ENCODE results near the gene CTAGE1. TPM values are rescaled to one million over a fixed set of nuclear protein-coding genes. Genes with fewer than 3 reads are reported as not detected.

Gene CTAGE1
- polyA plus RNA-seq, 1 of the 3 experiments (the other 2 are of a cell fraction) = 0.07 TPM

GRCh38 chr18:22453315-22453714 lies 35.6 kb upstream of the CTAGE1 start:
- no peak overlapping the region for H2AFZ ChIP-seq (ENCODE audit: low read depth)
- H3K27me3 ChIP-seq (ENCODE audit: insufficient read depth) = peaks cover 46% of the 10 kb centered on the region
- H3K9ac ChIP-seq = no peak overlapping the region
- H3K4me3 ChIP-seq (ENCODE audit: low read depth in 2 of 2, low read length in 1 of 2) = no peak overlapping the region
- POLR2A ChIA-PET = no interaction called here
- TF ChIP-seq REST (IDR thresholded peaks at IDR 0.05; ENCODE audit: low read depth, low read length) (no peak), EZH2phosphoT487 (IDR thresholded peaks at IDR 0.05; ENCODE audit: borderline replicate concordance, low read depth) (no peak), RAD21 (IDR thresholded peaks at IDR 0.05; ENCODE audit: low read length) (no peak), MEF2A (IDR thresholded peaks at IDR 0.05; ENCODE audit: borderline replicate concordance, low read depth) (no peak), GABPA (IDR thresholded peaks at IDR 0.05; ENCODE audit: low read depth) (no peak), RCOR1 (IDR thresholded peaks at IDR 0.05; ENCODE audit: low read length) (no peak), NFIC (IDR thresholded peaks at IDR 0.05; ENCODE audit: borderline replicate concordance) (no peak), JUND (IDR thresholded peaks at IDR 0.05) (no peak), FOXJ3 (CRISPR knock-in tag; IDR thresholded peaks at IDR 0.05) (no peak)
- H3K36me3 ChIP-seq (replicated peaks in 1 of 2; ENCODE audit: control insufficient read depth in 1 of 2, insufficient read depth in 2 of 2, low read length in 1 of 2) = no peaks in the 10 kb centered on the region
- no peak overlapping the region for H3K27ac ChIP-seq (ENCODE audit: low read depth in 2 of 2, low read length in 1 of 2)
- no peaks in the 10 kb centered on the region for H4K20me1 ChIP-seq (ENCODE audit: insufficient read depth)
- CTCF ChIA-PET = no interaction called here
- H3K9me2 ChIP-seq = no peaks in the 10 kb centered on the region
- DNase-seq = no peak
- no peaks in the 10 kb centered on the region for H3F3A ChIP-seq (replicated peaks; ENCODE audit: insufficient read depth)
- H3K79me2 ChIP-seq (ENCODE audit: insufficient read depth) = no peaks in the 10 kb centered on the region
- WGBS (ENCODE audit: low lambda C conversion rate) = 11% methylated on average over 4 of the region's 5 CpGs
- no peak overlapping the region for H3K4me2 ChIP-seq
- no peaks in the 10 kb centered on the region for H3K9me3 ChIP-seq
- no peaks in the 10 kb centered on the region for H3K4me1 ChIP-seq (ENCODE audit: control insufficient read depth in 1 of 2, insufficient read depth in 2 of 2, low read depth in 1 of 2, low read length in 1 of 2)

GRCh38 chr18:22452226-22452668 lies 34.5 kb upstream of the CTAGE1 start:
- Histone ChIP-seq H3K4me2 (no peak overlapping the region), H2AFZ (ENCODE audit: low read depth) (no peak overlapping the region), H3K27me3 (ENCODE audit: insufficient read depth) (peaks cover 36% of the 10 kb centered on the region), H3K79me2 (ENCODE audit: insufficient read depth) (no peaks in the 10 kb centered on the region), H3F3A (replicated peaks; ENCODE audit: insufficient read depth) (no peaks in the 10 kb centered on the region), H4K20me1 (ENCODE audit: insufficient read depth) (no peaks in the 10 kb centered on the region), H3K9me2 (no peaks in the 10 kb centered on the region), H3K36me3 (replicated peaks in 1 of 2; ENCODE audit: control insufficient read depth in 1 of 2, insufficient read depth in 2 of 2, low read length in 1 of 2) (no peaks in the 10 kb centered on the region), H3K9me3 (no peaks in the 10 kb centered on the region), H3K27ac (ENCODE audit: low read depth in 2 of 2, low read length in 1 of 2) (no peak overlapping the region), H3K4me3 (ENCODE audit: low read depth in 2 of 2, low read length in 1 of 2) (no peak overlapping the region), H3K9ac (no peak overlapping the region), H3K4me1 (ENCODE audit: control insufficient read depth in 1 of 2, insufficient read depth in 2 of 2, low read depth in 1 of 2, low read length in 1 of 2) (no peaks in the 10 kb centered on the region)
- no peak for DNase-seq
- CTCF ChIA-PET = no interaction called here
- 29% methylated on average over 8 of the region's 8 CpGs for WGBS (ENCODE audit: low lambda C conversion rate)
- POLR2A ChIA-PET = no interaction called here
- TF ChIP-seq EP300 (IDR thresholded peaks at IDR 0.05; ENCODE audit: borderline replicate concordance in 1 of 2, low read depth in 1 of 2, low read length in 1 of 2) = no peak
- TF ChIP-seq NFIC (IDR thresholded peaks at IDR 0.05; ENCODE audit: borderline replicate concordance) = no peak
- TF ChIP-seq GABPA (IDR thresholded peaks at IDR 0.05; ENCODE audit: low read depth) = no peak
- no peak for TF ChIP-seq TAF1 (IDR thresholded peaks at IDR 0.05; ENCODE audit: borderline replicate concordance, low read depth, low read length)
